ENCODE results near the gene S100A14. TPM values are rescaled to one million over a fixed set of nuclear protein-coding genes. Genes with fewer than 3 reads are reported as not detected.

The S100A14 gene
- total RNA-seq, 1 experiment from 2014 or later = 0.63 TPM

GRCh38 chr1:153652805-153653500 is 36.8 kb upstream of the S100A14 start:
- Histone ChIP-seq H3K27me3 (ENCODE audit: insufficient read depth, low read length) (no peaks in the 10 kb centered on the region), H3K9ac (ENCODE audit: extremely low read depth, insufficient read length, low read length) (no peak overlapping the region), H3K56ac (ENCODE audit: insufficient read length, low read depth, low read length) (no peak overlapping the region), H3K79me1 (ENCODE audit: insufficient read depth, low read depth, low read length, poor library complexity, severe bottlenecking) (no peaks in the 10 kb centered on the region), H2AFZ (ENCODE audit: low read length) (no peak overlapping the region), H4K8ac (replicated peaks; ENCODE audit: insufficient read length, low read depth, low read length) (no peak overlapping the region), H2BK20ac (ENCODE audit: low read depth, low read length, poor library complexity, severe bottlenecking) (no peak overlapping the region), H3T11ph (ENCODE audit: low read length) (no peak overlapping the region), H2BK120ac (ENCODE audit: low read depth, low read length, poor library complexity, severe bottlenecking) (no peak overlapping the region), H4K5ac (ENCODE audit: insufficient read length, low read depth, low read length) (no peak overlapping the region), H4K20me1 (ENCODE audit: control insufficient read depth, insufficient read depth, insufficient read length) (no peaks in the 10 kb centered on the region), H3K23me2 (ENCODE audit: insufficient read length, low read depth, low read length, poor library complexity, severe bottlenecking) (no peaks in the 10 kb centered on the region), H3K4me2 (ENCODE audit: insufficient read depth, insufficient read length, low read length) (no peak overlapping the region), H3K23ac (ENCODE audit: insufficient read length, low read depth, low read length) (no peak overlapping the region), H3K9me3 (ENCODE audit: control insufficient read depth, low read depth, low read length) (no peaks in the 10 kb centered on the region), H3K79me2 (ENCODE audit: insufficient read depth, low read length) (no peaks in the 10 kb centered on the region), H3K4ac (ENCODE audit: low read depth, low read length) (no peak overlapping the region), H2BK12ac (ENCODE audit: insufficient read length, low read depth, low read length) (no peak overlapping the region), H3K14ac (ENCODE audit: insufficient read depth, low read length) (no peak overlapping the region; the same call in 1 of the 2 replicates), H4K91ac (ENCODE audit: insufficient read length, low read depth, low read length) (no peak overlapping the region), H2BK15ac (ENCODE audit: low read depth, low read length) (no peak overlapping the region), H3K27ac (ENCODE audit: insufficient read length, low read depth, low read length) (no peak overlapping the region), H2AK5ac (ENCODE audit: insufficient read length, low read length) (no peak overlapping the region), H2BK5ac (ENCODE audit: insufficient read length, low read length) (no peak overlapping the region), H3K4me1 (ENCODE audit: insufficient read depth, low read length) (no peaks in the 10 kb centered on the region), H3K18ac (ENCODE audit: insufficient read length, low read depth, low read length) (no peak overlapping the region)
- Mint-ChIP-seq H3K36me3 (ENCODE audit: insufficient read depth in 1 of 3, low read depth in 3 of 3) (no peaks in the 10 kb centered on the region), H3K4me1 (peaks cover under 1% of the 10 kb centered on the region in 2 experiments; a peak in 1 of 4 replicates), H3K4me3 (no peak overlapping the region), H3K27ac (no peak overlapping the region), H3K27me3 (ENCODE audit: low read depth) (peaks cover 4% of the 10 kb centered on the region; the same call in 1 of the 2 replicates), H3K9me3 (no peaks in the 10 kb centered on the region; a peak in 1 of 5 replicates)
- DNase-seq = no peak
- TF ChIP-seq CTCF (conservative IDR thresholded peaks at IDR 0.05) = no peak
- no CpG with 5 or more reads among the region's 3 CpGs for WGBS (ENCODE audit: extremely low coverage, insufficient read length, low lambda C conversion rate)
